H9 (cell line): Measurements from ENCODE around the gene MBOAT2. TPM values are rescaled to one million over a fixed set of nuclear protein-coding genes. Genes with fewer than 3 reads are reported as not detected.
A peak's percentile ranks its signal among the peaks of the same experiment; 100 is the strongest.

Experiments used
- DNase-seq: peaks from one replicate; pipeline ENCODE4 v3.0.0-alpha.2; 2017
- H2AFZ ChIP-seq: one replicate; pipeline ENCODE4 v1.6.1; 2013; ENCODE audit warnings: mild to moderate bottlenecking, low read length, control low read depth, moderate library complexity
- H2AK5ac ChIP-seq: 2 replicates; pipeline ENCODE4 v1.6.1; 2013; ENCODE audit warnings: low read length, control low read depth, mixed read lengths; ENCODE audit not compliant: insufficient read length
- H2BK120ac ChIP-seq: one replicate; pipeline ENCODE4 v1.6.1; 2013; ENCODE audit warnings: low read depth, mild to moderate bottlenecking, low read length, control low read depth, inconsistent platforms; ENCODE audit not compliant: poor library complexity, severe bottlenecking
- H2BK12ac ChIP-seq: 2 replicates; pipeline ENCODE4 v1.6.1; 2013; ENCODE audit warnings: low read length, control low read depth, mixed read lengths, low read depth; ENCODE audit not compliant: insufficient read length
- H2BK15ac ChIP-seq: 2 replicates; pipeline ENCODE4 v1.6.1; 2013; ENCODE audit warnings: low read depth, low read length, control low read depth
- H2BK20ac ChIP-seq: one replicate; pipeline ENCODE4 v1.6.1; 2013; ENCODE audit warnings: low read depth, mild to moderate bottlenecking, low read length, control low read depth, inconsistent platforms; ENCODE audit not compliant: poor library complexity, severe bottlenecking
- H2BK5ac ChIP-seq: 2 replicates; pipeline ENCODE4 v1.6.1; 2013; ENCODE audit warnings: low read length, control low read depth, mixed read lengths; ENCODE audit not compliant: insufficient read length
- H3K14ac ChIP-seq: 2 replicates; pipeline ENCODE4 v1.6.1; 2013; ENCODE audit warnings: low read length, control low read depth; ENCODE audit not compliant: insufficient read depth
- H3K18ac ChIP-seq: 2 replicates; pipeline ENCODE4 v1.6.1; 2013; ENCODE audit warnings: low read depth, mild to moderate bottlenecking, mixed read lengths, low read length, control low read depth; ENCODE audit not compliant: insufficient read length
- H3K23ac ChIP-seq: 2 replicates; pipeline ENCODE4 v1.6.1; 2013; ENCODE audit warnings: low read length, control low read depth, mixed read lengths, low read depth; ENCODE audit not compliant: insufficient read length
- H3K23me2 ChIP-seq: 2 replicates; pipeline ENCODE4 v1.6.1; 2013; ENCODE audit warnings: low read depth, mild to moderate bottlenecking, mixed read lengths, low read length, control low read depth; ENCODE audit not compliant: insufficient read length, poor library complexity, severe bottlenecking
- H3K27ac ChIP-seq: 2 replicates; pipeline ENCODE4 v1.5.1; 2013; ENCODE audit warnings: low read length, control low read depth, mixed read lengths, low read depth; ENCODE audit not compliant: insufficient read length
- H3K27me3 ChIP-seq: 2 replicates; pipeline ENCODE4 v1.6.1; 2013; ENCODE audit warnings: low read length, control low read depth, inconsistent platforms; ENCODE audit not compliant: insufficient read depth
- H3K4ac ChIP-seq: 2 replicates; pipeline ENCODE4 v1.6.1; 2013; ENCODE audit warnings: low read depth, mild to moderate bottlenecking, control low read depth, inconsistent platforms, low read length, moderate library complexity
- H3K4me1 ChIP-seq: 2 replicates; pipeline ENCODE4 v1.6.1; 2013; ENCODE audit warnings: low read length, control low read depth, inconsistent platforms; ENCODE audit not compliant: insufficient read depth
- H3K4me2 ChIP-seq: 2 replicates; pipeline ENCODE4 v1.6.1; 2013; ENCODE audit warnings: low read length, control low read depth, mixed read lengths; ENCODE audit not compliant: insufficient read length, insufficient read depth
- H3K56ac ChIP-seq: 2 replicates; pipeline ENCODE4 v1.6.1; 2013; ENCODE audit warnings: low read depth, mild to moderate bottlenecking, mixed read lengths, low read length, control low read depth; ENCODE audit not compliant: insufficient read length
- H3K79me1 ChIP-seq: 2 replicates; pipeline ENCODE4 v1.6.1; 2013; ENCODE audit warnings: low read depth, mild to moderate bottlenecking, moderate library complexity, low read length, control low read depth, inconsistent platforms; ENCODE audit not compliant: insufficient read depth, poor library complexity, severe bottlenecking
- H3K79me2 ChIP-seq: 2 replicates; pipeline ENCODE4 v1.6.1; 2013; ENCODE audit warnings: low read length, control low read depth, inconsistent platforms; ENCODE audit not compliant: insufficient read depth
- H3K9ac ChIP-seq: 2 replicates; pipeline ENCODE4 v1.6.1; 2013; ENCODE audit warnings: low read length, control low read depth, mixed read lengths; ENCODE audit not compliant: insufficient read length; ENCODE audit errors: extremely low read depth
- H3K9me3 ChIP-seq: one replicate; pipeline ENCODE4 v1.6.1; 2013; ENCODE audit warnings: low read depth, low read length, inconsistent platforms; ENCODE audit not compliant: control insufficient read depth
- H3T11ph ChIP-seq: one replicate; pipeline ENCODE4 v1.6.1; 2013; ENCODE audit warnings: mild to moderate bottlenecking, low read length, control low read depth, inconsistent platforms
- H4K20me1 ChIP-seq: one replicate; pipeline ENCODE4 v1.6.1; 2013; ENCODE audit not compliant: control insufficient read depth, insufficient read length, insufficient read depth
- H4K5ac ChIP-seq: 2 replicates; pipeline ENCODE4 v1.6.1; 2013; ENCODE audit warnings: low read depth, mild to moderate bottlenecking, mixed read lengths, low read length, control low read depth; ENCODE audit not compliant: insufficient read length
- H4K8ac ChIP-seq: replicated peaks from 2 replicates; pipeline ENCODE4 v1.6.1; 2013; ENCODE audit warnings: low read length, control low read depth, mixed read lengths, low read depth; ENCODE audit not compliant: insufficient read length
- H4K91ac ChIP-seq: 2 replicates; pipeline ENCODE4 v1.6.1; 2013; ENCODE audit warnings: low read depth, mild to moderate bottlenecking, moderate library complexity, mixed read lengths, low read length, control low read depth; ENCODE audit not compliant: insufficient read length
- H3K27ac Mint-ChIP-seq, 3 experiments: 2 replicates in 2 of 3; 3 replicates in 1 of 3; pipeline ENCODE4 v1.8.0; 2020 to 2021; ENCODE audit warnings: mixed read lengths in 3 of 3, mild to moderate bottlenecking in 1 of 3, moderate library complexity in 1 of 3
- H3K27me3 Mint-ChIP-seq: 2 replicates; pipeline ENCODE4 v1.8.0; 2021; ENCODE audit warnings: low read depth, mild to moderate bottlenecking, moderate library complexity, mixed read lengths
- H3K36me3 Mint-ChIP-seq, 3 experiments: 2 replicates in 2 of 3; 3 replicates in 1 of 3; pipeline ENCODE4 v1.8.0; 2020 to 2021; ENCODE audit warnings: low read depth in 3 of 3, mixed read lengths in 3 of 3; ENCODE audit not compliant: insufficient read depth in 1 of 3
- H3K4me1 Mint-ChIP-seq, 2 experiments: 2 replicates each; pipeline ENCODE4 v1.8.0; 2020; ENCODE audit warnings: mixed read lengths in 2 of 2
- H3K4me3 Mint-ChIP-seq, 2 experiments: 2 replicates in 1 of 2; 3 replicates in 1 of 2; pipeline ENCODE4 v1.8.0; 2020 to 2021; ENCODE audit warnings: mild to moderate bottlenecking in 2 of 2, mixed read lengths in 2 of 2, moderate library complexity in 1 of 2
- H3K9me3 Mint-ChIP-seq, 2 experiments: 2 replicates in 1 of 2; 3 replicates in 1 of 2; pipeline ENCODE4 v1.8.0; 2020; ENCODE audit warnings: mild to moderate bottlenecking in 2 of 2, mixed read lengths in 2 of 2, moderate library complexity in 1 of 2
- WGBS: extraction: QIAGEN DNeasy Blood & Tissue Kit; methylation state at CpG from one replicate; pipeline ENCODE4 v1.1.7; 2013; ENCODE audit warnings: missing lambda C conversion rate, low lambda C conversion rate, mixed read lengths; ENCODE audit not compliant: insufficient read length; ENCODE audit errors: extremely low coverage; 5-methylcytosine and 5-hydroxymethylcytosine counted together
- total RNA-seq: library from RNA; stranded (reverse); gene quantifications from 2 replicates; pipeline ENCODE4 v1.2.1, GENCODE V29; 2021
- TF ChIP-seq, protein P1 (sequence below): fragments of 200-600 bp; sonication (generic); conservative IDR thresholded peaks from 3 replicates; pipeline ENCODE4 v1.8.0; 2021; ENCODE audit warnings: antibody characterized with exemption, mild to moderate bottlenecking

MBOAT2 gene
- total RNA-seq, 1 experiment from 2014 or later: 20.2 TPM

DNA sequence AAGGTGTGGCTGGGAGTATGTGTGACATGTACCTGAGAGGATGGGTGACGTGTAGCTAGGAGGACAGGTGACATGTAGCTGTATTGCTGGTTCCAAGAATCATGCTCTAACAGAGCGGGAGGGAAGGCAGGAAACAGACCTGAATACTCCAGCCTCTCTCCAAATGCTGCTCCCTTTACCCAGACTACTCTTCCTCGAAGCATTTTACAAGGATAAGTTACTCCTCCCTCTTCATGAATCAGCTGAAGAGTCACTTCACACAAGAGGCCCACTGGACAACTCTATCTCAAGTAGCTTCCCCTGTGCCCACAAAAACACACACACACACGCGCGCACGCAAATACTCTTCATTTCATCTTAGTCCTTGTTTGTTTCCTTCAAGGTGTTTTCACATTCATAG is 113.5 kb downstream of the MBOAT2 start:
- H3K4me1 Mint-ChIP-seq: peaks cover 25 to 39% of the 10 kb centered on the region in 2 experiments

More for the DNA sequence above, 113.5 kb downstream of the MBOAT2 start:
- no peak overlapping the region for H2BK120ac ChIP-seq
- H3K9me3 Mint-ChIP-seq: 0 out of 5 replicates have a peak, but pooled peaks cover 0 to 2% of the 10 kb centered on the region in 2 experiments
- no peak overlapping the region for H3K14ac ChIP-seq
- no peak overlapping the region for H4K8ac ChIP-seq
- H3K27ac ChIP-seq: no peak overlapping the region
- H3K9ac ChIP-seq: no peak overlapping the region
- no peaks in the 10 kb centered on the region for H3K79me2 ChIP-seq
- no peak overlapping the region for H3K56ac ChIP-seq
- H3K79me1 ChIP-seq: no peaks in the 10 kb centered on the region
- no peaks in the 10 kb centered on the region; the same call in 1 of the 2 replicates for H3K27me3 Mint-ChIP-seq
- H4K5ac ChIP-seq: no peak overlapping the region
- H2AK5ac ChIP-seq: no peak overlapping the region
- no peak overlapping the region for H3K4me3 Mint-ChIP-seq
- no peak overlapping the region for H3T11ph ChIP-seq
- no peaks in the 10 kb centered on the region for H4K20me1 ChIP-seq
- no peak overlapping the region for H4K91ac ChIP-seq
- no peaks in the 10 kb centered on the region for H3K9me3 ChIP-seq
- no peaks in the 10 kb centered on the region for H3K27me3 ChIP-seq
- H3K18ac ChIP-seq: no peak overlapping the region
- no peak for DNase-seq
- no peak overlapping the region for H3K4ac ChIP-seq
- H2BK12ac ChIP-seq: no peak overlapping the region
- no peak overlapping the region for H2BK5ac ChIP-seq
- no peak overlapping the region for H3K23ac ChIP-seq
- TF ChIP-seq, protein P1, sequence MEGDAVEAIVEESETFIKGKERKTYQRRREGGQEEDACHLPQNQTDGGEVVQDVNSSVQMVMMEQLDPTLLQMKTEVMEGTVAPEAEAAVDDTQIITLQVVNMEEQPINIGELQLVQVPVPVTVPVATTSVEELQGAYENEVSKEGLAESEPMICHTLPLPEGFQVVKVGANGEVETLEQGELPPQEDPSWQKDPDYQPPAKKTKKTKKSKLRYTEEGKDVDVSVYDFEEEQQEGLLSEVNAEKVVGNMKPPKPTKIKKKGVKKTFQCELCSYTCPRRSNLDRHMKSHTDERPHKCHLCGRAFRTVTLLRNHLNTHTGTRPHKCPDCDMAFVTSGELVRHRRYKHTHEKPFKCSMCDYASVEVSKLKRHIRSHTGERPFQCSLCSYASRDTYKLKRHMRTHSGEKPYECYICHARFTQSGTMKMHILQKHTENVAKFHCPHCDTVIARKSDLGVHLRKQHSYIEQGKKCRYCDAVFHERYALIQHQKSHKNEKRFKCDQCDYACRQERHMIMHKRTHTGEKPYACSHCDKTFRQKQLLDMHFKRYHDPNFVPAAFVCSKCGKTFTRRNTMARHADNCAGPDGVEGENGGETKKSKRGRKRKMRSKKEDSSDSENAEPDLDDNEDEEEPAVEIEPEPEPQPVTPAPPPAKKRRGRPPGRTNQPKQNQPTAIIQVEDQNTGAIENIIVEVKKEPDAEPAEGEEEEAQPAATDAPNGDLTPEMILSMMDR: no peak
- no peak overlapping the region for H3K4me2 ChIP-seq
- peaks cover 8% of the 10 kb centered on the region; the same call in 1 of the 2 replicates for H3K4me1 ChIP-seq
- peak overlapping the region in 2 of 3 experiments; percentile 26 to 76; a peak in 4 of 7 replicates for H3K27ac Mint-ChIP-seq
- no CpG with 5 or more reads among the region's 7 CpGs for WGBS
- H2BK20ac ChIP-seq: no peak overlapping the region
- no peak overlapping the region for H2AFZ ChIP-seq
- no peaks in the 10 kb centered on the region for H3K23me2 ChIP-seq
- peaks cover 9 to 11% (median 9%) of the 10 kb centered on the region in 3 experiments; a peak in 6 of 7 replicates for H3K36me3 Mint-ChIP-seq
- H2BK15ac ChIP-seq: no peak overlapping the region
